NT2/D1 (cell line): ENCODE data around the gene C1orf115.

Experiments used
- DNase-seq: peaks from one replicate; pipeline ENCODE4 v3.0.0-alpha.2; 2011; ENCODE audit warnings: low read depth, low spot score
- H3K27me3 ChIP-seq: 2 replicates; pipeline ENCODE4 v1.6.0; 2011; ENCODE audit warnings: mild to moderate bottlenecking; ENCODE audit not compliant: insufficient read length, insufficient read depth
- H3K36me3 ChIP-seq: 2 replicates; pipeline ENCODE4 v1.6.1; 2011; ENCODE audit warnings: mild to moderate bottlenecking, low read length, mixed read lengths; ENCODE audit not compliant: insufficient read depth, insufficient read length
- H3K4me1 ChIP-seq: 2 replicates; pipeline ENCODE4 v1.5.1; 2011; ENCODE audit not compliant: insufficient read depth, insufficient read length
- H3K4me3 ChIP-seq: 2 replicates; pipeline ENCODE4 v1.5.1; 2011; ENCODE audit warnings: low read depth; ENCODE audit not compliant: insufficient read length
- H3K9ac ChIP-seq: 2 replicates; pipeline ENCODE4 v1.6.0; 2011; ENCODE audit warnings: low read depth; ENCODE audit not compliant: insufficient read length
- H3K9me3 ChIP-seq: 2 replicates; pipeline ENCODE4 v1.5.1; 2011; ENCODE audit warnings: mild to moderate bottlenecking, low read length; ENCODE audit not compliant: insufficient read depth
- SUZ12 ChIP-seq: IDR thresholded peaks from 2 replicates; pipeline ENCODE4 v1.6.1; 2011; ENCODE audit not compliant: insufficient read length, insufficient read depth; ENCODE audit errors: extremely low read depth
- YY1 ChIP-seq: IDR thresholded peaks from 2 replicates; pipeline ENCODE4 v1.6.1; 2011; ENCODE audit not compliant: insufficient read length, insufficient read depth
- ZNF274 ChIP-seq: IDR thresholded peaks from 2 replicates; pipeline ENCODE4 v1.6.1; 2011; ENCODE audit warnings: mild to moderate bottlenecking, low read depth, low read length

The C1orf115 gene

DNA sequence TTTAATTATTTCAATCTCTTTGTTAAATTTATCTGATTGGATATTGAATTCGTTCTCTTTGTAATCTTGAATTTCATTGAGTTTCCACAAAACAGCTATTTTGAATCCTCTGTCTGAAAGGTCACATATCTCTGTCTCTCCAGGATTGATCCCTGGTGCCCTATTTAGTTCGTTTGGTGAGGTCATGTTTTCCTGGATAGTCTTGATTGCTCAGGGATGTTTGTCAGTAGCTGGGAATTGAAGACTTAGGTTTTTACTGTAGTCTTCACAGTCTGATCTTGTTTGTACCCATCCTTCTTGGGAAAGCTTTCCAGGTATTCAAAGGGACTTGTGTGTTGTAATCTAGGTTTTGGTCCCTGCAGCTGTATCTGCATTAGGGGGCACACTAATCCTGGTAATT, 51.2 kb downstream of the C1orf115 start:
- no peak for DNase-seq
- Histone ChIP-seq H3K36me3 (no peaks in the 10 kb centered on the region), H3K9ac (no peak overlapping the region), H3K4me3 (no peak overlapping the region), H3K27me3 (peaks cover 2% of the 10 kb centered on the region), H3K9me3 (no peaks in the 10 kb centered on the region), H3K4me1 (peaks cover 1% of the 10 kb centered on the region)
- no peak for TF ChIP-seq ZNF274
- no peak for TF ChIP-seq YY1
- TF ChIP-seq SUZ12, result no peak

DNA sequence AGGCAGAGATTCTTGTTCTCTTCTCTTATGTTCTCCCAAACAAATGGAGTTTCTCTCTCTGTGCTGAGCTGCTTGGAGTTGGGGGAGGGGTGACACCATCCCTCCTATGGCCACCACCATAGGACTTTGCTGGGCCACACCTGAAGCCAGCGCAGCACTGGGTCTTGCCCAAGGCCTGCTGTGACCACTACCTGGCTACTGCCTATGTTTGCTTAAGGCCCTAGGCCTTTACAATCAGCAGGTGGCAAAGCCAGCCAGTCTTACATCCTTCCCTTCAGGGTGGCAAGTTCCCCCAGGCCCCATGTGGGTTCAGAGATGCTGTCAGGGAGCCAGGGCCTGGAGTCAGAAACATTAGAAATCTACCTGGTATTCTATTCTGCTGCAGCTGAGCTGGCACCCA, 51.7 kb downstream of the C1orf115 start:
- DNase-seq, result no peak
- Histone ChIP-seq H3K27me3 (peaks cover 6% of the 10 kb centered on the region), H3K4me1 (peaks cover 4% of the 10 kb centered on the region), H3K36me3 (no peaks in the 10 kb centered on the region), H3K9me3 (no peaks in the 10 kb centered on the region), H3K4me3 (no peak overlapping the region), H3K9ac (no peak overlapping the region)
- TF ChIP-seq SUZ12, result no peak
- TF ChIP-seq YY1, result no peak
- TF ChIP-seq ZNF274, result no peak

DNA sequence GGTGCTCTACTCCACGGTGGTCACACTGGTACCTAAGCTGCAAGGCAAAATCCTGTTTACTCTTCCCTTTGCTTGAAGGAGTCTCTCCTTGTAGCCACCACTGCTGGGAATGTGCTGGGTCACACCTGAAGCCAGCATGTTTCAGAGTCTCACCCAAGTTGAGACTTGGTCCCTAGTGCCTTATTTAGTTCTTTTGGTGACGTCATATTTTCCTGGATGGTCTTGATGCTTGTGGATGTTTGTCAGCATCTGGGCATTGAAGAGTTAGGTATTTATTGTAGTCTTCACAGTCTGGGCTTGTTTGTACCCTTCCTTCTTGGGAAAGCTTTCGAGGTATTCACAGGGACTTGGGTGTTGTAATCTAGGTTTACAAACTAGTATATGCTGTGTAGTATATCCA, 52.4 kb downstream of the C1orf115 start:
- Histone ChIP-seq H3K4me3 (no peak overlapping the region), H3K27me3 (peaks cover 6% of the 10 kb centered on the region), H3K36me3 (no peaks in the 10 kb centered on the region), H3K9ac (no peak overlapping the region), H3K9me3 (no peaks in the 10 kb centered on the region), H3K4me1 (peaks cover 6% of the 10 kb centered on the region)
- TF ChIP-seq ZNF274 (no peak), SUZ12 (no peak), YY1 (no peak)
- DNase-seq, result no peak

DNA sequence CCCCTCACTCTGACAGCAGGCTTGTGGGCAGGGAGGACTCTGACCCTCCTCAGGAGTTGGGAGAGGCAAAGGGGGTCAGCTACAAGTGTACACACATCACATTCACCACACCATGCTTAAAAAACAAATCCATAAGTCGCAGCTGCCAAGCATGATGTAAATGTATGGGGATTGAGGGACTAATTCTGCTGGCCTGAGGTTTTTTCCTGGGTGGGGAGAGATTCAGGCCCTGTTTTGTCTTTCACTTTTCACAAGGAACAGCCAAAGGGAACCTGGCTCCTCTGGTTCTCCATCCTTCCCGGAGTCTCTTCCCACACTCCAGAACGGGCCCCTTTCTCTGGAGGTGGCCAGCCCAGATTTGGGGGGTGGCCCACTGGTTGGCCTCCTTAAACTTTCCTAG, 56.7 kb downstream of the C1orf115 start:
- no peaks in the 10 kb centered on the region for H3K9me3 ChIP-seq
- H3K4me3 ChIP-seq, result no peak overlapping the region
- peaks cover 6% of the 10 kb centered on the region for H3K4me1 ChIP-seq
- no peak for DNase-seq
- H3K27me3 ChIP-seq, result peaks cover 20% of the 10 kb centered on the region
- H3K36me3 ChIP-seq, result no peaks in the 10 kb centered on the region
- TF ChIP-seq YY1 (no peak), ZNF274 (no peak), SUZ12 (no peak)
- H3K9ac ChIP-seq, result no peak overlapping the region

DNA sequence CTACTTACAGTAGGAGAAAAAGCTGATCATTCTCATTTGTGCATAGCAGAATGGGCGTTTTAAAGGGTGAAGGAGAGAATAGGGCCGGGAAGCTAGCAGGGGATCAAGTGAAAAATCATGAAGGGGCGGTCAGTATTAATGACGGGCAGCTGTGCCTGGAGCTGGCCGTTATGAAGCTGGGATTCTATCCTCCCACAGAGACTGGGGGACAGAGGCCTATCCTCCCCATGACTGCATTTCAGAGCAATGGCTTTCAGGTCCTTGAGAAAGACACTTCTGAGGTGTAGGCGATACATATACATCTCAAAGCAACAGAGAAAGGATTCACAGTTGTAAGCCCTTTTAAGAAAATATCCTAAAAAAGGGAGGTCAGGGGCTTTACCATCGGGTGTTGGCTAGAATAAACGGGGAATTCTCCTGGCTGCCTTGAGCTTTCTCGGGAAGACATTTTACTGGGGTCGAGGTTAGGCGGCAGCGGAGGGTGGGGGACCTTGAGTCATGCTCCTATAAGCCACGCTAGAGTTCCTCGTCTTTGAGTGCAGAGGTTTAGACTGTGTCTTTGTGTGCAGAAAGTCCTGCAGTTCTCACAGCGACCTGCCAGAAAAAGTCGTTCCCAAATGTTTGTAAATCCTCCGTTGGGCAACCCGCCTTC, 57.4 kb downstream of the C1orf115 start:
- Histone ChIP-seq H3K36me3 (no peaks in the 10 kb centered on the region), H3K4me1 (peaks cover 6% of the 10 kb centered on the region), H3K9ac (peak overlapping the region; percentile 90), H3K27me3 (peaks cover 20% of the 10 kb centered on the region), H3K4me3 (peak overlapping the region; percentile 75), H3K9me3 (no peaks in the 10 kb centered on the region)
- TF ChIP-seq SUZ12 (no peak), YY1 (no peak), ZNF274 (no peak)
- peak; percentile 20 for DNase-seq

DNA sequence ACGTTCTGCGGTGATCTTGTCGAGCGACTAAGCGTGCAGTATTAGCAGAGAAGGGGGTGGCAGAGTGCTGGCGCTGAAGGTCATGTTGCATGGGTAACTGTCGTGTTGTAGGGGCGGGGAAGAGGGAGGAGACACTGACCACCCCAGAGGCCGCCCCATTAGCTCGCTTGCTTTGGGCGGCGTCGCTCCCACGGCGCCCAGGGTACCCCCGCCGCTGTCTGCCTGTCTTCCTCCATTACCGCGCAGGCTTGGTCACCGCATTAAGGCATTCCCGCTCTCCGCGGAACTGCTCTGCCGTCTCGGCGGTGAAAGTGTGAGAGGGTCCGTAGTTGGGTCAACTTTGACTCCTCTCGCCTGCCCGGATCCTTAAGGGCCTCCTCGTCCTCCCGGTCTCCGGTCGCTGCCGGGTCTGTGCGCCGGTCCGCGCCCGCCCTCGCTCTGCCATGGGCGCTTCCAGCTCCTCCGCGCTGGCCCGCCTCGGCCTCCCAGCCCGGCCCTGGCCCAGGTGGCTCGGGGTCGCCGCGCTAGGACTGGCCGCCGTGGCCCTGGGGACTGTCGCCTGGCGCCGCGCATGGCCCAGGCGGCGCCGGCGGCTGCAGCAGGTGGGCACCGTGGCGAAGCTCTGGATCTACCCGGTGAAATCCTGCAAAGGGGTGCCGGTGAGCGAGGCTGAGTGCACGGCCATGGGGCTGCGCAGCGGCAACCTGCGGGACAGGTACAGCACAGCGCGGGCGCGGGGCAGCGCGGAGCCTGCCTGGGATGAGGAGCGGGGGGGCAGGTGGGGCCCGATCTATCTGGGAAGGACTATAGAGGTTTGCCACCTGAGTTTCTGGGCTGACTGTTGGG, 58.1 kb downstream of the C1orf115 start, which contains the start of gene MTARC2:
MTARC2 (plus strand) TSS at position 234 of the 846 bp plus-strand sequence; CDS start at position 444, 210 bp downstream.
- no peaks in the 10 kb centered on the region for H3K9me3 ChIP-seq
- H3K4me3 ChIP-seq, result peak within 1 kb of the TSS; percentile 75
- DNase-seq, result peak; percentile 75
- TF ChIP-seq SUZ12, result no peak
- peak; percentile 20 for TF ChIP-seq YY1
- H3K36me3 ChIP-seq, result no peaks in the 10 kb centered on the region
- H3K9ac ChIP-seq, result peak within 1 kb of the TSS; percentile 90
- peaks cover 20% of the 10 kb centered on the region for H3K27me3 ChIP-seq
- peaks cover 6% of the 10 kb centered on the region for H3K4me1 ChIP-seq
